ENCODE measurements around the gene MINDY2. TPM values are rescaled to one million over a fixed set of nuclear protein-coding genes. Genes with fewer than 3 reads are reported as not detected.
A peak's percentile ranks its signal among the peaks of the same experiment; 100 is the strongest.

MINDY2 gene
- total RNA-seq, 1 experiment from 2014 or later, result 4.7 TPM

DNA sequence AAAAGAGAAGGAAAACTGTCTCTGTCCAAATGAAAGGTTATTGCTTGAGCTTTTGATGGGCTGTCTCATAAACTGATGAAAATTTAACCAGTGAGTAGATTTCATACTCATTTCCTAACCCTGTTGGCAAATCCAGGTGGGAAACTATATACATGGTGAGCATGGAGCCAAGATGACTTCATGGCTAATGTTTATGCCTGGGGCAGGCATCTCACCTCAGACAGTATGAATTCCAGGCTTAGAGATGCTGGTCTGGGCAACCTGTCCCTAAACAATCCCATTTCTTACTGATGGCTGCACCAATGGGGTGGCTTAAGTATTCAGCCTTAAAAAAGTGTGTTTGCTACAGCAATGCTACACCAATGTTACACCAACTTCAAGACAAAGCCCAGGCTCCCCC lies 104.2 kb downstream of the MINDY2 start:
- CTCF ChIA-PET, result interaction anchor here (0.6 kb wide), 1 partner anchor 659 kb away, joined by 3 read pairs; no protein-coding TSS in a partner anchor
- Histone ChIP-seq H3K9me3 (ENCODE audit: low read length) (no peaks in the 10 kb centered on the region), H3K79me2 (ENCODE audit: low read length) (no peaks in the 10 kb centered on the region), H3F3A (ENCODE audit: low read length, unreplicated experiment) (no peaks in the 10 kb centered on the region), H3K36me3 (ENCODE audit: low read depth, low read length) (peaks cover 21% of the 10 kb centered on the region), H3K9me2 (replicated peaks; ENCODE audit: low read length) (no peaks in the 10 kb centered on the region), H3K27ac (ENCODE audit: low read length) (no peak overlapping the region), H3K4me3 (ENCODE audit: low read length) (no peak overlapping the region), H3K27me3 (ENCODE audit: low read length) (no peaks in the 10 kb centered on the region), H3K4me1 (ENCODE audit: insufficient read depth, low read length) (peaks cover 5% of the 10 kb centered on the region; the same call in 1 of the 2 replicates), H3K9ac (ENCODE audit: low read length) (no peak overlapping the region), H2AFZ (ENCODE audit: low read length) (no peak overlapping the region), H3K4me2 (ENCODE audit: low read length) (no peak overlapping the region), H4K20me1 (ENCODE audit: low read length) (no peaks in the 10 kb centered on the region)
- peak; percentile 37 for ATAC-seq
- TF ChIP-seq EZH2phosphoT487 (IDR thresholded peaks at IDR 0.05; ENCODE audit: borderline replicate concordance, low read length) (no peak), EZH2 (IDR thresholded peaks at IDR 0.05; ENCODE audit: low read length, unreplicated experiment) (no peak), CTCF (conservative IDR thresholded peaks at IDR 0.05; ENCODE audit: low read depth, low read length) (no peak)
- intact Hi-C loops (cut with micrococcal nuclease), result no loop called here
- POLR2A ChIA-PET (ENCODE audit: unreplicated experiment), result no interaction called here
- peak; percentile 20 for DNase-seq
- BruUV-seq (replicated peaks), result no TSS peak

DNA sequence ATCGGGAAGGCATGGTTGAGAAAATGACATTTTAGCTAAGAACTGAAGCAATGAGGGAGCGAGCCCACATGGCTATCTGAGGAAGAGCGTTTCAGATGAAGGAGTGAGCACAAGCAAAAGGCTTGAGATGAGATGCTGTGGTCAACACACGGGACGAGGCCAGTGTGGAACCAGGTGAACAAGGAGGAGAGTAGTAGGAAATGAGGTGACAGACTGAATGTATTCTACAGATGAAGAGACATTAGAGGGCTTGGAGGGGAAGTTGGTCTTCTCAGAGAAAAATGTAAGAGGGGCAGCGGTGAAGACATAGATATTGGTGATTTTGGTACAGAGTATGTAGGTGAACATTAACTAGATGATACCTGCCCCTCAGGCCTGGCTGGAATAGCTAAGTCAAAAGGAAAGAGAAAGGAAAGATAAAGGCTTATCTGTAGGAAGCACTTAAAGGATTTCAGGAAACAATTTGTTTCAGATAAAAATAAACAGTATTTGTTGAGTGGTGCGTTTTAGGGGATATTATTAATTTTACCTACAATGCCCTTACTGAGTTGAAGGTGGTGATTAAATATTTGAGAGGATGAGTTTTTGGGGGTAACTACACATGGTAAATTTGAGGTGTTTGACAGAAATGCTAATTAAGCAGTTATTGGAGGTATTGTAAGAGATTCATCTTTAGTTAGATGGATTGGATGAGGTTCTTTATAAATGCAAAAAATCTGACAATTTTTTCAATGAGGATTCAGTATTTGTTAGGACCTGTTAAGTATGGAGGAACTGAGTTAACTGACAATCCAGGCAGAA lies 105.4 kb downstream of the MINDY2 start:
- Histone ChIP-seq H3K36me3 (ENCODE audit: low read depth, low read length) (peaks cover 31% of the 10 kb centered on the region), H3K27ac (ENCODE audit: low read length) (no peak overlapping the region), H3K27me3 (ENCODE audit: low read length) (no peaks in the 10 kb centered on the region), H3K9ac (ENCODE audit: low read length) (no peak overlapping the region), H3F3A (ENCODE audit: low read length, unreplicated experiment) (no peaks in the 10 kb centered on the region), H3K9me3 (ENCODE audit: low read length) (no peaks in the 10 kb centered on the region), H3K9me2 (replicated peaks; ENCODE audit: low read length) (no peaks in the 10 kb centered on the region), H3K4me2 (ENCODE audit: low read length) (no peak overlapping the region), H3K4me1 (ENCODE audit: insufficient read depth, low read length) (peaks cover 5% of the 10 kb centered on the region; the same call in 1 of the 2 replicates), H3K4me3 (ENCODE audit: low read length) (no peak overlapping the region), H3K79me2 (ENCODE audit: low read length) (no peaks in the 10 kb centered on the region), H2AFZ (ENCODE audit: low read length) (no peak overlapping the region), H4K20me1 (ENCODE audit: low read length) (no peaks in the 10 kb centered on the region)
- DNase-seq, result no peak
- BruUV-seq (replicated peaks), result no TSS peak
- ATAC-seq, result no peak
- POLR2A ChIA-PET (ENCODE audit: unreplicated experiment), result no interaction called here
- CTCF ChIA-PET, result no interaction called here
- TF ChIP-seq EZH2phosphoT487 (IDR thresholded peaks at IDR 0.05; ENCODE audit: borderline replicate concordance, low read length) (no peak), CTCF (conservative IDR thresholded peaks at IDR 0.05; ENCODE audit: low read depth, low read length) (no peak), EZH2 (IDR thresholded peaks at IDR 0.05; ENCODE audit: low read length, unreplicated experiment) (no peak)
- intact Hi-C loops (cut with micrococcal nuclease), result no loop called here
